Peyer's patch (tissue), 4 donors: ENCODE data around the gene MYO1B.

ENCODE experiments used
- CTCF ChIP-seq, 6 experiments: fragments of 450-650 bp in 4 of 6; fragments of 200-600 bp in 2 of 6; sonication (generic) in 1 of 6; IDR thresholded peaks; one replicate each; pipeline ENCODE4 v1.5.1; 2017 to 2019; ENCODE audit warnings: antibody characterized with exemption in 6 of 6, mild to moderate bottlenecking in 3 of 6, moderate library complexity in 1 of 6
- POLR2A ChIP-seq, 2 donors: fragments of 450-650 bp; IDR thresholded peaks; one replicate each; pipeline ENCODE4 v1.5.1; 2017; ENCODE audit warnings: antibody characterized with exemption in 2 of 2, mild to moderate bottlenecking in 2 of 2, moderate library complexity in 2 of 2

GRCh38 chr2:191213333-191213732, 31.9 kb upstream of the MYO1B start:
- TF ChIP-seq POLR2A (IDR thresholded peaks at IDR 0.05): no peak
- no peak for TF ChIP-seq CTCF (IDR thresholded peaks at IDR 0.05)
